ENCODE measurements around the gene KCNH2. TPM values are rescaled to one million over a fixed set of nuclear protein-coding genes. Genes with fewer than 3 reads are reported as not detected.

Gene KCNH2
- polyA plus RNA-seq, 1 of the 3 experiments (the other 2 are of a cell fraction): 2.2 TPM

GRCh38 chr7:150924369-150924781 is 53.7 kb downstream of the KCNH2 start:
- Histone ChIP-seq H3K4me2 (no peak overlapping the region), H3K27me3 (ENCODE audit: insufficient read depth) (peaks cover 15% of the 10 kb centered on the region; the same call in 1 of the 2 replicates), H2AFZ (ENCODE audit: low read depth) (no peak overlapping the region), H3K4me3 (ENCODE audit: low read depth in 2 of 2, low read length in 1 of 2) (no peak overlapping the region), H3K27ac (ENCODE audit: low read depth in 2 of 2, low read length in 1 of 2) (no peak overlapping the region), H3F3A (replicated peaks; ENCODE audit: insufficient read depth) (no peaks in the 10 kb centered on the region), H3K9me2 (no peaks in the 10 kb centered on the region), H3K4me1 (ENCODE audit: control insufficient read depth in 1 of 2, insufficient read depth in 2 of 2, low read depth in 1 of 2, low read length in 1 of 2) (peaks cover 0 to 4% of the 10 kb centered on the region in 2 experiments; a peak in 1 of 4 replicates), H4K20me1 (ENCODE audit: insufficient read depth) (no peaks in the 10 kb centered on the region), H3K9me3 (no peaks in the 10 kb centered on the region), H3K9ac (no peak overlapping the region), H3K79me2 (ENCODE audit: insufficient read depth) (no peaks in the 10 kb centered on the region), H3K36me3 (replicated peaks in 1 of 2; ENCODE audit: control insufficient read depth in 1 of 2, insufficient read depth in 2 of 2, low read length in 1 of 2) (no peaks in the 10 kb centered on the region)
- CTCF ChIA-PET: interaction anchor here (1.0 to 1.3 kb wide), 4 partner anchors 12 to 94 kb away, joined by 3 to 4 read pairs (median 3); no protein-coding TSS in a partner anchor
- 62% methylated on average over 10 of the region's 10 CpGs for WGBS (ENCODE audit: low lambda C conversion rate)
- POLR2A ChIA-PET: no interaction called here
- TF ChIP-seq SMC3 (IDR thresholded peaks at IDR 0.05; ENCODE audit: low read depth, low read length): no peak
- no peak for TF ChIP-seq RXRA (IDR thresholded peaks at IDR 0.05; ENCODE audit: borderline replicate concordance, low read depth)
- TF ChIP-seq NFIC (IDR thresholded peaks at IDR 0.05; ENCODE audit: borderline replicate concordance): no peak
- no peak for TF ChIP-seq PBX3 (IDR thresholded peaks at IDR 0.05)
- TF ChIP-seq SIN3A (IDR thresholded peaks at IDR 0.05; ENCODE audit: borderline replicate concordance, low read depth, low read length): no peak
- no peak for TF ChIP-seq MXI1 (IDR thresholded peaks at IDR 0.05; ENCODE audit: low read depth, low read length)
- TF ChIP-seq IRF3 (IDR thresholded peaks at IDR 0.05; ENCODE audit: low read depth, low read length): no peak
- TF ChIP-seq TAF1 (IDR thresholded peaks at IDR 0.05; ENCODE audit: borderline replicate concordance, low read depth, low read length): no peak
- TF ChIP-seq ZBTB33 (IDR thresholded peaks at IDR 0.05; ENCODE audit: borderline replicate concordance, low read depth): no peak
- TF ChIP-seq REST (IDR thresholded peaks at IDR 0.05; ENCODE audit: low read depth, low read length): no peak
- no peak for TF ChIP-seq JUND (IDR thresholded peaks at IDR 0.05)
- no peak for TF ChIP-seq TEAD4 (IDR thresholded peaks at IDR 0.05; ENCODE audit: borderline replicate concordance, insufficient read depth)
- no peak for TF ChIP-seq TCF12 (IDR thresholded peaks at IDR 0.05)
- no peak for TF ChIP-seq USF2 (IDR thresholded peaks at IDR 0.05; ENCODE audit: borderline replicate concordance, low read depth, low read length)
- no peak for DNase-seq
